AG09319 (cell line): ENCODE data around the gene SLC7A10.

Experiments used
- DNase-seq: peaks from one replicate; pipeline ENCODE4 v3.0.0-alpha.2; 2010; ENCODE audit warnings: low read depth; ENCODE audit errors: extremely low read depth
- TF ChIP-seq, protein P1 (sequence below): IDR thresholded peaks from 2 replicates; pipeline ENCODE4 v1.5.1; 2011; ENCODE audit warnings: low read depth, mild to moderate bottlenecking, inconsistent platforms, low read length, moderate library complexity

SLC7A10 gene

DNA sequence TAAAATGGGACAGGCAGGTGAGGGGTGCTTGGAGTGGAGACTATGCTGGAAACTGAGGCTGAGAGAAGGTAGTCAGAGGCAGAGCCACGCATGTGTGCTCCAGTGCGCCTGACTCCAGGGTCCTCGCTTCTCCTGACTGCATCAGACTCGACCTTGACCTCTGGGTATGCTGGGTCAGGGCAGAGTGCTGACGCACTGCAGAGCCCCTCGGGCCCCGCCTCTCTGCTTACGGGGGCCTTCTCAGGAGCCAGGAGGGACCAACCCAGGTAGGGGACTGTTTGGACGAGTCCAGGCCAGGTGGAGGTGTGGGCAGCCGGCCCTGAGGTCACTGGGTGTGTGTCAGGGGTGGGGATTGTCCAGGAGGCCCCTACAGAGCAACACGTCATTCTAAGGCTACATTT, 22.9 kb upstream of the SLC7A10 start:
- TF ChIP-seq, protein P1, sequence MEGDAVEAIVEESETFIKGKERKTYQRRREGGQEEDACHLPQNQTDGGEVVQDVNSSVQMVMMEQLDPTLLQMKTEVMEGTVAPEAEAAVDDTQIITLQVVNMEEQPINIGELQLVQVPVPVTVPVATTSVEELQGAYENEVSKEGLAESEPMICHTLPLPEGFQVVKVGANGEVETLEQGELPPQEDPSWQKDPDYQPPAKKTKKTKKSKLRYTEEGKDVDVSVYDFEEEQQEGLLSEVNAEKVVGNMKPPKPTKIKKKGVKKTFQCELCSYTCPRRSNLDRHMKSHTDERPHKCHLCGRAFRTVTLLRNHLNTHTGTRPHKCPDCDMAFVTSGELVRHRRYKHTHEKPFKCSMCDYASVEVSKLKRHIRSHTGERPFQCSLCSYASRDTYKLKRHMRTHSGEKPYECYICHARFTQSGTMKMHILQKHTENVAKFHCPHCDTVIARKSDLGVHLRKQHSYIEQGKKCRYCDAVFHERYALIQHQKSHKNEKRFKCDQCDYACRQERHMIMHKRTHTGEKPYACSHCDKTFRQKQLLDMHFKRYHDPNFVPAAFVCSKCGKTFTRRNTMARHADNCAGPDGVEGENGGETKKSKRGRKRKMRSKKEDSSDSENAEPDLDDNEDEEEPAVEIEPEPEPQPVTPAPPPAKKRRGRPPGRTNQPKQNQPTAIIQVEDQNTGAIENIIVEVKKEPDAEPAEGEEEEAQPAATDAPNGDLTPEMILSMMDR: no peak
- DNase-seq: no peak

DNA sequence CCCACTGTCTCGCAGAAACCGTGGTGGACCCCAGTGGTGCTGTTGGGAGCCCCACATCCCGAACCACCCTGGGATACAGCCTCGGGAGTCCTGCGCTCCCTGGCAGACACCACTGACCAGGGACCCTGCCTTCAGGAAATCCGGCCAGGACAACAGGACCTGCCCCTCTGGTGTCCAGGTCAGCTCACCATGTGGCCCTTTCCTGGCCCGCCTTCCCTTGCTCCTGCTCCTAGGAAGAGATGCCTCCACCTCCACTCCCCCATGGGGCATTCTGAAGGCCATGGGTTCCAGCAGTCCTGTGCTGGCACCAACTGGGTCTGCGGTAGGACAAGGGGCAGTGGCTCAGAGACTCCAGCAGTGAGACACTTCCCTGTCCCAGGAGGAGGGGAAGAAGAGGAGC, 22.5 kb upstream of the SLC7A10 start:
- TF ChIP-seq, protein P1: no peak
- DNase-seq: no peak

DNA sequence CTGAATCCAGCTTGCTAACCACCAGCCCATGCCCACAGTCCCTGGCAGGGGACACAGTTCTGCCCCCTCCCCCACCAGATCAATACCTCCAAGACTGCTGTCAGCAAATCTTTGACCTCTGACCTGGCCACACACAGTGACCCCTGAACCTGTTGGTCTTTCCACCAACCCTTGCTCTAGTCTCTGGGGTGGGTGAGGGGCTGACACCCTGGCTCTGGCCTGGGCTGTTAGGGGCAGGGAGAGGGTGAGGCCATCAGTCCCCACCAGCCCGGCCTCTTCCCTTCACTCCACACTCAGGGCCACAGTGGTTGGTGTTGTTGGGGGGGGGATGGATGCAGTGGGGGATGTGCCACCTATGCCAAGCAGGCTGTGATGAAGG, 21.8 kb upstream of the SLC7A10 start:
- no peak for DNase-seq
- TF ChIP-seq, protein P1: no peak

DNA sequence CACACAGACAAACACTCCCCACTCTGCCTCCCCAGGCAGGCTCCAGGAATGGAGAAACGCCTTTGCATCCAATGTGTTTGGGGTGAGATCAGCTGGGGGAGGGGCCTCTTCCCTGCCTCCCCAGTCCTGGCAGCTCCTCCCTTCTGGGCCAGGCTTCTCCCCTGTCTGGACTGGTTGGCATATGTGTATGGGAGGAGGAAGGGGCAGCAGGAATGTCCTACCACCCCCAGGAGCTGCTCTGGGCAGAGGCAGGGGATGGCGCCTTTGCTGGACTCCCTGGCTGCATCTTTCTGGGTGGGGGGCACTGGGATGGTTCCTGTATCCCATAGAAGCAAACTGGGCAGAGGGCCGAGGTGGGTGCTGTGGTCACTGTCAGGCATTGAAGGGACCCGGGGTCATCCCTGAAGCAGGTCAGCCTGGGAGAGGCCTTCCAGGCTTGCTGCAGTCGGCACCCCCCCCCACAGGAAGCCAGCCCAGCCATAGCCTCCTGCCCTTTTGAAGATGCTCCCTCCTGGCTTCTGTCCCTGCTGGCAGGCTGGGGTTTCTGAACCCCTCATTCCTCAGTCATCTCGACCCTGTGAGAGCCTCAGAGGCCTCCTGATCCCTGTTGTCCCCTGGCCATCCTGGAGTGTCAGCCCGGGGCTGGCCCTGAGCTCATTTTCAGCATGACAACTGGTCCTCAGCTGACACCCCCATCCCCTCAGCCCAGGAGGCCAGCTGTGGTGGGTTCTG, 21.2 kb upstream of the SLC7A10 start:
- DNase-seq: no peak
- TF ChIP-seq, protein P1: no peak

DNA sequence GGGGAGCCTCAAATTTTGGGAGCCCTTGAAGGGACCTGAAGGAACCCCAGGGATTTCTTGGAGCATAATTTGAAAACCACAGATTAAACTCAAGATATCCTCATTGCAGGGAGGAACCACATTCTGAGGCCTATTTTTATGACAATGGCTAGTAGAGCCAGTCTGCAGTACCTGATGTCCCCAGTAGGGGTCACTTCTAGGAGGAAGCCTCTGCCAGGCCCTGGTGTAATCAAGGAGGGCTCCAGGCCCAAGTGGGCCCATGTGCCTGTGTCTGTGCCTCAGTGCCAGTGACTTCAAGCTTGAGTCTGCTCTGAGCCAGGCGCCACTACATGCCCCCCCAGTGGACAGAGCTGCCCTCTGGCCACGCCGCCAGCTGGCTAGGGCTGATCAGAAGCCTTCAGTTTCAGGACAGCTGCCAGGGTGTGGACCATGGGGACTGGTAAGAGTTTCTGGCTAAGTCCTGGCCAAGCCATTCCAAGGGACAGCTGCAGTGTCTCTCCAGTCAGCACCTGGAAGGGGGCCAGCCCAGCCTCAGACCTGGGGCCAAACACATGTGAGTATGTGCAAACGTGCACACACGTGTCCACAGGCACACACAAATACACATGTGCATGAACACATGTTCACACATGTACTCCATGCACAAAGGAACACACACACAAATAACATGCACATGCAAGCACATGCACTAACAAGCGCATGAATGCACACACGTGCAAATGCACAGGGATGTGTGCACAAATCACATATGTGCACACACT, 20.5 kb upstream of the SLC7A10 start:
- DNase-seq: no peak
- TF ChIP-seq, protein P1: peak; percentile 40

DNA sequence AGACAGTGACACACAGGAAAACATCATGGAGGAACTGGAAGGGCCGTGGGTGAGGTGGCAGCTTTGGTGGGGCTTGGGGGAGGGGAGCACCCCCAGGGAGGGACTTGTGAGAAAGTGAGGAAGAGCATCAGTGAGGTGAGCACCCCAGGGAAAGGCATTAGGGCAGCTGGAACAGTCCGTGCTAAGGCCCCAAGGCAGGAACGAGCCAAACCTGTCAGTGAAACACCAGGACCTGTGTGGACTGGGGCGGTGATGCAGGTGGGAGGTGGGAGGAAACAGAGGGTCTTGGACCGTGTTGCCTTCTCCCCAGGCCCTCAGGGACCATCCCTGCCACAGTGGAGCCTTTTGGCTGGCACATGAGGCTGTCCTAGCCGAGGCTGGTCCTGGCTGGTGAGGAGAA, 17.3 kb upstream of the SLC7A10 start:
- TF ChIP-seq, protein P1: no peak
- no peak for DNase-seq

DNA sequence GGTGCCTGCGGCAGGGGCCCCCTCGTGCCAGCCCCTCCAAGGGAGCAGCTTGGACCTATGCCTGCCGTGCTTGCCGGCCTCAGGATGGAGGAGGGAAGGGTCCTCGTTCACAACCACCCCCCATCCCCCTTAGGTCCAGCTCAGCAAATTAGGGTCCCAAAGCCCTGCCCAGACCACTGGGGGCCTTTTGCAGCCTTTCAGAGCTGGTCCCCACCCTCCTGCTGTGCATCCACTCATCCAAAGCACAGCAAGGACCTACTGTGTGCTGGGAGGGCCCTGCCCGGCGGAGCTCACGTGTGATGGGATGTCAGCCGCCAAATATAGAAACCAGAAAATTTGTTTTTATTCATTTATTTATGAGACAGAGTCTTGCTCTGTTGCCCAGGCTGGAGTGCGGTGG, 16.5 kb upstream of the SLC7A10 start:
- TF ChIP-seq, protein P1: no peak
- DNase-seq: no peak
